GM19438 (cell line): ENCODE measurements around the gene SCNN1A.

Experiments
- ATAC-seq: cut with Tn5 transposase; IDR thresholded peaks from one replicate; pipeline ENCODE4 v1.9.1; 2021; ENCODE audit warnings: low read depth; ENCODE audit not compliant: unreplicated experiment

The SCNN1A gene

GRCh38 chr12:6335451-6336078 is 39.8 kb downstream of the SCNN1A start:
- ATAC-seq = no peak

GRCh38 chr12:6334940-6335450 is 40.4 kb downstream of the SCNN1A start:
- ATAC-seq = no peak

- no peak for ATAC-seq
Observed at GRCh38 chr12:6334359-6334758, 41.0 kb downstream of the SCNN1A start.

- no peak for ATAC-seq
Observed at GRCh38 chr12:6333566-6333965, 41.8 kb downstream of the SCNN1A start.

GRCh38 chr12:6333029-6333428 is 42.3 kb downstream of the SCNN1A start:
- ATAC-seq = no peak

- ATAC-seq = no peak
Observed at GRCh38 chr12:6332459-6332858, 42.9 kb downstream of the SCNN1A start.

GRCh38 chr12:6330999-6331714 is 44.2 kb downstream of the SCNN1A start:
- no peak for ATAC-seq

- ATAC-seq = no peak
Observed at GRCh38 chr12:6330192-6330591, 45.2 kb downstream of the SCNN1A start.

GRCh38 chr12:6329703-6330064 is 45.7 kb downstream of the SCNN1A start:
- ATAC-seq = no peak

GRCh38 chr12:6328945-6329702 is 46.2 kb downstream of the SCNN1A start:
- no peak for ATAC-seq

GRCh38 chr12:6328045-6328779 is 47.2 kb downstream of the SCNN1A start:
- ATAC-seq = no peak

- ATAC-seq = no peak
Observed at GRCh38 chr12:6327229-6328041, 47.9 kb downstream of the SCNN1A start.

GRCh38 chr12:6326316-6327228 is 48.8 kb downstream of the SCNN1A start:
- ATAC-seq = no peak

GRCh38 chr12:6324936-6325750 is 50.2 kb downstream of the SCNN1A start:
- ATAC-seq = no peak

- no peak for ATAC-seq
Observed at GRCh38 chr12:6323995-6324711, 51.2 kb downstream of the SCNN1A start.

- no peak for ATAC-seq
Observed at GRCh38 chr12:6323340-6323994, 51.9 kb downstream of the SCNN1A start.

GRCh38 chr12:6322969-6323339 is 52.4 kb downstream of the SCNN1A start:
- no peak for ATAC-seq
